Measurements from ENCODE around the gene GNLY.

GRCh38 chr2:85694052-85695025, at the start of gene GNLY:
- TF ChIP-seq SUZ12 (IDR thresholded peaks at IDR 0.05; ENCODE audit: extremely low read depth, insufficient read depth, insufficient read length) (no peak), YY1 (IDR thresholded peaks at IDR 0.05; ENCODE audit: insufficient read depth, insufficient read length) (no peak), ZNF274 (IDR thresholded peaks at IDR 0.05; ENCODE audit: low read depth, low read length) (no peak)

All from NT2/D1 (cell line).